ENCODE measurements around the gene HNRNPA1.

DNA sequence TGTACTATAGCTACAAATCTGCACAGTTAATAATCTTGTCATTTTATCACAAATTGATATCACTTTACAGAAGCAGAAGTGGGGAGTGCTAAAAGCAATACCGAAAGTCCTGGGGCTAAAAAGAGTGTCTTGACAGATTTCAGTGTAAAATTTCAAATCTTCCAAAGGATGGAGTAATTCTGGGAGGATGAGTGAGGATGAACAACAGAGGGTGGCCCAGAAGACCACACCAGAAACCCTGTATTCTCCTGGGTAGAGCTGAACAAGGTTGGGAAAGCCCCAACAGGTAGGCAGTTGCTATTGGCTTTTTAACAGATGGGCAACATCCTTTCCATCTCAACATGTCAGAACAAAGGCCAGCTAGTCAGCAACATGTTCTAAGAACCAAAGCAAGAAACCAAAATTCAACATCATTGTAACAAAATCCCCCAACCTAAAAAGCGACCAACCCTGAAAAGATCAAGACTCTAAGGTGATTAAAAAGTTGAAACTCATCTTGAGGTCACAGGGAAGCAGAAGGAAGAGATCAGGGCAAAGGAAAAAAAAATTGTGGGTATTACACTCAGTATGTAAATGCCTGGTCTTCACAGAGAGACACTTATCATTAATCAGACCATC, 39.4 kb upstream of the HNRNPA1 start:
- TF ChIP-seq, protein P1, sequence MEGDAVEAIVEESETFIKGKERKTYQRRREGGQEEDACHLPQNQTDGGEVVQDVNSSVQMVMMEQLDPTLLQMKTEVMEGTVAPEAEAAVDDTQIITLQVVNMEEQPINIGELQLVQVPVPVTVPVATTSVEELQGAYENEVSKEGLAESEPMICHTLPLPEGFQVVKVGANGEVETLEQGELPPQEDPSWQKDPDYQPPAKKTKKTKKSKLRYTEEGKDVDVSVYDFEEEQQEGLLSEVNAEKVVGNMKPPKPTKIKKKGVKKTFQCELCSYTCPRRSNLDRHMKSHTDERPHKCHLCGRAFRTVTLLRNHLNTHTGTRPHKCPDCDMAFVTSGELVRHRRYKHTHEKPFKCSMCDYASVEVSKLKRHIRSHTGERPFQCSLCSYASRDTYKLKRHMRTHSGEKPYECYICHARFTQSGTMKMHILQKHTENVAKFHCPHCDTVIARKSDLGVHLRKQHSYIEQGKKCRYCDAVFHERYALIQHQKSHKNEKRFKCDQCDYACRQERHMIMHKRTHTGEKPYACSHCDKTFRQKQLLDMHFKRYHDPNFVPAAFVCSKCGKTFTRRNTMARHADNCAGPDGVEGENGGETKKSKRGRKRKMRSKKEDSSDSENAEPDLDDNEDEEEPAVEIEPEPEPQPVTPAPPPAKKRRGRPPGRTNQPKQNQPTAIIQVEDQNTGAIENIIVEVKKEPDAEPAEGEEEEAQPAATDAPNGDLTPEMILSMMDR (conservative IDR thresholded peaks at IDR 0.05; ENCODE audit: low read length) = no peak
- no peak for TF ChIP-seq EZH2phosphoT487 (IDR thresholded peaks at IDR 0.05; ENCODE audit: borderline replicate concordance, low read depth, low read length)

All from OCI-LY7 (cell line).